Natural killer cell treated with Interleukin-12 subunit alpha and Interleukin-12 subunit beta and Interleukin-15 and Interleukin-18, amount 100 ng/mL, for 72 hours (primary cell): ENCODE measurements around the gene DNAH9. TPM values are rescaled to one million over a fixed set of nuclear protein-coding genes. Genes with fewer than 3 reads are reported as not detected.

Source experiments
- ATAC-seq, 2 donors: fragments of 150-1000 bp; cut with Tn5 transposase in 1 of 2; sonication (Bioruptor Pico), chemical (Tn5 transposase) in 1 of 2; 2 replicates each; pipeline ENCODE4 v1.10.0; 2021
- DNase-seq: peaks from one replicate; pipeline ENCODE4 v3.0.0; 2022; ENCODE audit warnings: low spot score
- H3K27ac Mint-ChIP-seq, 2 donors: 1 replicate in 1 of 2; 2 replicates in 1 of 2; pipeline ENCODE4 v1.8.0; 2022; ENCODE audit warnings: mixed read lengths in 2 of 2, mild to moderate bottlenecking in 1 of 2, moderate library complexity in 1 of 2
- H3K27me3 Mint-ChIP-seq, 2 donors: 1 replicate in 1 of 2; 2 replicates in 1 of 2; pipeline ENCODE4 v1.8.0; 2022; ENCODE audit warnings: mixed read lengths in 2 of 2
- H3K36me3 Mint-ChIP-seq: one replicate; pipeline ENCODE4 v1.8.0; 2022; ENCODE audit warnings: mixed read lengths
- H3K4me1 Mint-ChIP-seq, 2 donors: 1 replicate in 1 of 2; 2 replicates in 1 of 2; pipeline ENCODE4 v1.8.0; 2022; ENCODE audit warnings: low read depth in 2 of 2, mixed read lengths in 2 of 2, mild to moderate bottlenecking in 1 of 2
- H3K4me3 Mint-ChIP-seq: one replicate; pipeline ENCODE4 v1.8.0; 2022; ENCODE audit warnings: mixed read lengths
- H3K9me3 Mint-ChIP-seq: 2 replicates; pipeline ENCODE4 v1.8.0; 2022; ENCODE audit warnings: mixed read lengths
- total RNA-seq, 2 donors: library from RNA; stranded (reverse); gene quantifications; one replicate each; pipeline ENCODE4 v1.2.3, GENCODE V29; 2022

DNAH9 gene, protein sequence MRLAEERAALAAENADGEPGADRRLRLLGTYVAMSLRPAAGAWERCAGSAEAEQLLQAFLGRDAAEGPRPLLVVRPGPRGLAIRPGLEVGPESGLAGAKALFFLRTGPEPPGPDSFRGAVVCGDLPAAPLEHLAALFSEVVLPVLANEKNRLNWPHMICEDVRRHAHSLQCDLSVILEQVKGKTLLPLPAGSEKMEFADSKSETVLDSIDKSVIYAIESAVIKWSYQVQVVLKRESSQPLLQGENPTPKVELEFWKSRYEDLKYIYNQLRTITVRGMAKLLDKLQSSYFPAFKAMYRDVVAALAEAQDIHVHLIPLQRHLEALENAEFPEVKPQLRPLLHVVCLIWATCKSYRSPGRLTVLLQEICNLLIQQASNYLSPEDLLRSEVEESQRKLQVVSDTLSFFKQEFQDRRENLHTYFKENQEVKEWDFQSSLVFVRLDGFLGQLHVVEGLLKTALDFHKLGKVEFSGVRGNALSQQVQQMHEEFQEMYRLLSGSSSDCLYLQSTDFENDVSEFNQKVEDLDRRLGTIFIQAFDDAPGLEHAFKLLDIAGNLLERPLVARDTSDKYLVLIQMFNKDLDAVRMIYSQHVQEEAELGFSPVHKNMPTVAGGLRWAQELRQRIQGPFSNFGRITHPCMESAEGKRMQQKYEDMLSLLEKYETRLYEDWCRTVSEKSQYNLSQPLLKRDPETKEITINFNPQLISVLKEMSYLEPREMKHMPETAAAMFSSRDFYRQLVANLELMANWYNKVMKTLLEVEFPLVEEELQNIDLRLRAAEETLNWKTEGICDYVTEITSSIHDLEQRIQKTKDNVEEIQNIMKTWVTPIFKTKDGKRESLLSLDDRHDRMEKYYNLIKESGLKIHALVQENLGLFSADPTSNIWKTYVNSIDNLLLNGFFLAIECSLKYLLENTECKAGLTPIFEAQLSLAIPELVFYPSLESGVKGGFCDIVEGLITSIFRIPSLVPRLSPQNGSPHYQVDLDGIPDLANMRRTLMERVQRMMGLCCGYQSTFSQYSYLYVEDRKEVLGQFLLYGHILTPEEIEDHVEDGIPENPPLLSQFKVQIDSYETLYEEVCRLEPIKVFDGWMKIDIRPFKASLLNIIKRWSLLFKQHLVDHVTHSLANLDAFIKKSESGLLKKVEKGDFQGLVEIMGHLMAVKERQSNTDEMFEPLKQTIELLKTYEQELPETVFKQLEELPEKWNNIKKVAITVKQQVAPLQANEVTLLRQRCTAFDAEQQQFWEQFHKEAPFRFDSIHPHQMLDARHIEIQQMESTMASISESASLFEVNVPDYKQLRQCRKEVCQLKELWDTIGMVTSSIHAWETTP (N-terminal part only)
- total RNA-seq, result not detected

DNA sequence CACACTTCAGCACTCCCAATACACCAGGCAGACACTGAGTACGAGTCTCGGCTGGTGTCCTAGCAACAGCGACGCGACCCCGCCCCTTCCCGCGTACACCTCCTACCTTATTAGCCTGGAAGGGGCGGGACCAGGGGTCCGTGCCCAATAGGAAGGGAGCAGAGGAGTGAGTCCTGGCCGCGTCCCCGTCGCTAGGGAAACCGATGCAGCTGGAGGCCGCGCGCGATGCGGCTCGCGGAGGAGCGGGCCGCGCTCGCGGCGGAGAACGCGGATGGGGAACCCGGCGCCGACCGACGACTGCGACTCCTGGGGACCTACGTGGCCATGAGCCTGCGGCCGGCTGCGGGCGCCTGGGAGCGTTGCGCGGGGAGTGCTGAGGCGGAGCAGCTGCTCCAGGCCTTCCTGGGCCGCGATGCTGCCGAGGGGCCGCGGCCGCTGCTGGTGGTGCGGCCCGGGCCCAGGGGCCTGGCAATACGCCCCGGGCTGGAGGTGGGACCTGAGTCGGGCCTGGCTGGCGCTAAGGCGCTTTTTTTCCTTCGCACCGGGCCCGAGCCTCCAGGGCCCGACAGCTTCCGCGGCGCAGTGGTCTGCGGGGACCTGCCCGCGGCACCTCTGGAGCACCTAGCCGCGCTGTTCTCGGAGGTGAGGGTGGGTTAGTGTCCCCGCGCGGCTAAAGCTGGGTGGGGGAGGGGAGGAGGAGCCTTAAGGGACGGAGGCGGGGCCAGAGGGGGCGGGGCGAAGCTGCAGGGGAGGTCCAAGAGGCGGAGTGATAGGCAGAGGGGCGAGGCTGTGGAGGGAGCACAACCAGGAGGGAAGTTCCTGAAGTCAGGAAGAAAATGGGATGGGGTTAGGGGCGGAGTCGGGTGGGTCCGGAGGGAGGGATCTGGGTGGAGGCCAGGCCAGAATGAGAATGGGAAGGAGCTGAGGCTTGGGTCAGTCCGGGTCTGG, at the start of gene DNAH9:
Gene DNAH9 (plus strand): TSS at position 197 of the 948 bp plus-strand sequence. CDS start 29 bp downstream, at position 226.
- ATAC-seq, result peak in 1 of 2 donors; percentile 43
- no peak for DNase-seq

DNA sequence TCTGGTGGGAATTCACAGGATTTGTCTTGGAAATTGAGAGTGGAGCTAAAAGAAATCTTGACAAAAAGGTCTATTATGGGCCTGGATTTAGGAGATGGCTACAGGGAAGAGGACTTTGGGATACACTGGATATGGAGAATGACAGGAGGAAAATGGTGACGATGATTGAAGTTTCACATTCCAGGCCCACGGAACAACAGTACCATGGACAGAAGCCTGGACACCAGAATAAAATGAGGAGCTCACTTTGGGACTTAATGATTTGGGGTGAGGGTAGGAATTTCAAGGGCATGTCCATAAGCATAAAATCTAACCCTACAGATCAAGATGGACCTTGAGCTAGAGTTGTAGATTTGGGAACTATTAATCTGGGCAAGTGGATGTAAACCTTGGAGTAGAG, 47.8 kb upstream of the DNAH9 start:
- no peaks in the 10 kb centered on the region for H3K36me3 Mint-ChIP-seq
- no peak overlapping the region for H3K4me3 Mint-ChIP-seq
- H3K27me3 Mint-ChIP-seq, result no peaks in the 10 kb centered on the region
- no peaks in the 10 kb centered on the region for H3K4me1 Mint-ChIP-seq
- ATAC-seq (no peak), DNase-seq (no peak)
- H3K9me3 Mint-ChIP-seq, result peaks cover 25% of the 10 kb centered on the region
- no peak overlapping the region for H3K27ac Mint-ChIP-seq

More for the DNA sequence above, at the start of gene DNAH9:
- H3K27ac Mint-ChIP-seq, result no peak within 1 kb of the TSS
- H3K4me3 Mint-ChIP-seq, result no peak within 1 kb of the TSS
- peaks cover 6% of the 10 kb centered on the region for H3K9me3 Mint-ChIP-seq
- no peaks in the 10 kb centered on the region for H3K4me1 Mint-ChIP-seq
- no peaks in the 10 kb centered on the region for H3K36me3 Mint-ChIP-seq
- peaks cover 7 to 16% of the 10 kb centered on the region in 2 donors for H3K27me3 Mint-ChIP-seq

DNA sequence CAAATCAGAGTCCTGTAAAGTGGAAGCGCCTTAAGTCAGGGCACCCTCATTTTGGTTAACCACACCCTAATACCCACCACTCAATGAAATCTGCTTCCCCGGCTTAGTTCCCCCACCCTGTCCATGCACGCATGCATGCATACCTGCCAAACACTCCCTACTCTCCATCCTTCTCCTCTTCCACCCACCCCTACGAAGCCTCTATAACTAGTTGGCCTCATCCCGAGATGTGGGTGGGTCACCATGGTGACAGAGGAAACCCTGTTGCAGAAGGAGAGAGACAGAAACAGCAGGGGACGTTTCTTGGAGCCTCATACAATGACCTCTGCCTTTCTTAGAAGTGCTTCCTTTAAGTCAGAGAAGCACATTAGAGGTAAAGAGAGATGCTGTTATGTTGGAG, 46.8 kb upstream of the DNAH9 start:
- Mint-ChIP-seq H3K9me3 (peaks cover 20% of the 10 kb centered on the region), H3K4me1 (no peaks in the 10 kb centered on the region), H3K4me3 (no peak overlapping the region), H3K36me3 (no peaks in the 10 kb centered on the region), H3K27me3 (no peaks in the 10 kb centered on the region), H3K27ac (no peak overlapping the region)
- no peak for ATAC-seq
- DNase-seq, result no peak

DNA sequence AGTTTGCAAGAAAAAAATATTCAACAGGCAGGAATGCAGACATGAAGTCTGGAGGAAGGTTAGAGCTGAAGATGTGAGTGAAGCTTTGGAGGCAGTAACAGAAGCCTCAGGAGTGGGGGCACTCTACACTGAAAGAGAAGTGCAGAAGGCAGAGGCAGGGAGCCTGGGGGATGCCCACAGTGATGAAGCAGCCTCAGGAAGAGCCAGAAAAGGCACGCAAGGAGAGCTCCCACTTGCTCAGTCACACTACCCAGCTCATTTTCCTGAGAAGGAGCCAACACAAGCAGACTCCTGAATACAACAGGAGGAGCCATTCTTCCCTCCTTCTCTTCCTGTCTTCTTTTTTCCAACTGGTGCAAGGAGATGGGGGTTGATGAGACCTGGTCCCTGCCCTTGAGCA, 45.1 kb upstream of the DNAH9 start:
- Mint-ChIP-seq H3K4me1 (no peaks in the 10 kb centered on the region), H3K27ac (no peak overlapping the region), H3K9me3 (peaks cover 20% of the 10 kb centered on the region), H3K36me3 (no peaks in the 10 kb centered on the region), H3K4me3 (no peak overlapping the region), H3K27me3 (no peaks in the 10 kb centered on the region)
- DNase-seq (no peak), ATAC-seq (no peak)

DNA sequence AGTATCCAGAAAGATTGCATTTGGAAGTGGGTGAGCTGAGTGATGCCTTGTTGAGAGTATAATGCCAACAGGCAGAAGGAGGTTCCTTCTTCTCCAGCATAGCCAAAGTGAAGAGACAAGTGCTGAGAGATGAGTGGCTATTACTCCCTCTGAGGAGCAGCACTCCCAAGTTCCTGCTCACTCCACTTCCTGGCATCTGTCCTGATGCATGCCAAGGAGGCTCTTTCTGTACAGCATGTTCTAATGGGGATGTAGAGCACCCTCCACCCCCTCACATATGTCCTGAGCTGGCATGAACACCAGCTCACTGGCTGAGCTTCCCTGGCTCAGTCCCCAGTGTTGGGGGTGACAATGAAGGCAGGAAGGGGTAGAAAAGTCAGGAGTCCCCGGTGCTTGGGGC, 44.2 kb upstream of the DNAH9 start:
- Mint-ChIP-seq H3K27me3 (no peaks in the 10 kb centered on the region), H3K4me1 (no peaks in the 10 kb centered on the region), H3K27ac (no peak overlapping the region), H3K4me3 (no peak overlapping the region), H3K9me3 (peaks cover 20% of the 10 kb centered on the region), H3K36me3 (no peaks in the 10 kb centered on the region)
- no peak for ATAC-seq
- DNase-seq, result no peak

DNA sequence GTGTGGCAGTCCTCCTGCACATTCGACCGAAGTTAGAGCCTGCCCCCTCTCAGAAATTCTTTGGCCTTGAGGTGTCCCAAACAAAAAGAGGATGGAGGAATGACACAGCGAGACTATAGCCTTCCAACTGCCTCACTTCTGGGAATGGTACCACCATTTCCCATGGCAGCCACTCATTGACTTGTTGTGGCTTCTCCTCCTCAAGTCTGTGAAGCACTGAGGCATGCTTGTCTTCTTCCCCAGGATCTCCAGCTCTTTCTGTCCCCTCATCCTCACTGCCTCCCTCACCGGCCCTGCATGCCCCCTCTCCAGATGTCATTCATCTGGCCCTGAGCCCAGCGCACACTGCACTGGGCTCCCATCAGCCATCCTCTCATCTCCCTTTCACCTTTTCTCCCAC, 43.7 kb upstream of the DNAH9 start:
- Mint-ChIP-seq H3K9me3 (peaks cover 20% of the 10 kb centered on the region), H3K4me3 (no peak overlapping the region)

DNA sequence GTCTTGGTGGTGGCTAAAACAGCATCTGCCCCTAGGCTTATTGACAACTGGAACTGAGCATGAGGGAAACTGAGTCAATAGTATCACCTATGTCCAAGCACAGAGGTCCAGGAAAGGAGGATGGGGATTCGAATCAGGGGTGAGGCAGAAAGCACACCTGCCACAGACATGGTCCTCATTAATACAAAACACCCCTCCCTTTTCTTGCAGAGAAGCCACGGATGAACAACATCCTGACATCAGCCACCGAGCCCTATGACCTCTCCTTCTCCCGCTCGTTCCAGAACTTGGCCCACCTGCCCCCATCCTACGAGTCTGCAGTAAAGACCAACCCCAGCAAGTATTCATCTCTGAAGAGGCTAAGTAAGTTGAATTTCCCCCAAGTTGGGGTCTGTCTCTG, 42.7 kb upstream of the DNAH9 start:
- Mint-ChIP-seq H3K27ac (no peak overlapping the region), H3K27me3 (no peaks in the 10 kb centered on the region), H3K4me1 (no peaks in the 10 kb centered on the region), H3K9me3 (peaks cover 17% of the 10 kb centered on the region), H3K4me3 (no peak overlapping the region), H3K36me3 (no peaks in the 10 kb centered on the region)
- DNase-seq, result no peak
- no peak for ATAC-seq

More for the DNA sequence above, 43.7 kb upstream of the DNAH9 start:
- Mint-ChIP-seq H3K27me3 (no peaks in the 10 kb centered on the region), H3K36me3 (no peaks in the 10 kb centered on the region), H3K27ac (no peak overlapping the region), H3K4me1 (no peaks in the 10 kb centered on the region)
- ATAC-seq (no peak), DNase-seq (no peak)

DNA sequence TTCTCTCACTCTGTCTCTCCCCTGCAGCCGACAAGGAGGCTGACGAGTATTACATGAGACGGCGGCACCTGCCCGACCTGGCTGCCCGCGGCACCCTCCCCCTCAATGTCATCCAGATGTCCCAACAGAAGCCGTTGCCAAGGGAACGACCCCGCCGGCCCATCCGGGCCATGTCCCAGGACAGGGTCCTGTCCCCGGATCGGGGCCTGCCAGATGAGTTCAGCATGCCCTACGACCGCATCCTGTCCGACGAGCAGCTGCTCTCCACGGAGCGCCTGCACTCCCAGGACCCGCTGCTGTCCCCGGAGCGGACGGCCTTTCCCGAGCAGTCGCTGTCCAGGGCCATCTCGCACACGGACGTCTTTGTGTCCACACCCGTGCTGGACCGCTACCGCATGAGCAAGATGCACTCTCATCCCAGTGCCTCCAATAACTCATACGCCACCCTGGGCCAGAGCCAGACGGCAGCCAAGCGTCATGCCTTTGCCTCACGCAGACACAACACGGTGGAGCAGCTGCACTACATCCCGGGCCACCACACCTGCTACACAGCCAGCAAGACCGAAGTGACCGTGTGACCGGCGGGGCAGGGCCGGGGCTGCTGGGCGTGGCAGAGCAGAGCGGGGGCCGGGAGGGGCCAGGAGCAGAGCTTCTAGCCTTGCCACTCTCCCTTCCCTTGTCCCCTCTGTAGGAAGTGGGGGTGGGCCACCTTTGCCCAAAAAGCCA, 40.4 kb upstream of the DNAH9 start:
- Mint-ChIP-seq H3K9me3 (peaks cover 10% of the 10 kb centered on the region), H3K27me3 (no peaks in the 10 kb centered on the region), H3K27ac (no peak overlapping the region), H3K4me3 (no peak overlapping the region), H3K4me1 (no peaks in the 10 kb centered on the region), H3K36me3 (no peaks in the 10 kb centered on the region)
- no peak for ATAC-seq
- no peak for DNase-seq

DNA sequence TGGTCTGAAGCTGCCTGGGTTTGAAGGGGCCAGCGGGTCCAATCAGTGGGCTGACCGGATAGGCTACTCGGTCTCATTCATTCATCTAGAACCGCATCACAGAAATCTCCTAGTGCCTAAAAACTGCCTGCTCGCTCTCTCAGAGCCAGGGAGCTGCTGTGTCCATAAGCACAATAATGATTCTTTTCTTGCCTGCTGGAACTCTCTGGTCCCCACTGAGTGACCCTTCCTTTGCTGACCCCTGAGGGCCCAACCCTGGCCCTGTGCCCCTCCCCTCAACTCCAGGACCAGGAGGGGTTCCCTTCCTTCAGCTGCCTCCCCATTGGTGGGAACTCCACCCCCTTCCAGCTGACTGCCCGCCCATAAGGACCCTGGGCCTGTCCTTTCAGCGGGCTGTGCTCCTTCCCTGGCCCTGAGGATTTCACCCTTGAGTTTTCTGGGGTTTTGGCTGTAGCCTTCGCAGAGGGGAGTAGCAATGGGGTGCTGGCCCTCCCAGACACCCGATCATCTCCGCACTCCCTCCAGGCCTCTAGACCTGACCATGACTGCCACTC, 39.5 kb upstream of the DNAH9 start:
- ATAC-seq (no peak), DNase-seq (no peak)
- Mint-ChIP-seq H3K27ac (no peak overlapping the region), H3K9me3 (peaks cover 5% of the 10 kb centered on the region), H3K36me3 (no peaks in the 10 kb centered on the region), H3K4me1 (no peaks in the 10 kb centered on the region), H3K4me3 (no peak overlapping the region), H3K27me3 (no peaks in the 10 kb centered on the region)

DNA sequence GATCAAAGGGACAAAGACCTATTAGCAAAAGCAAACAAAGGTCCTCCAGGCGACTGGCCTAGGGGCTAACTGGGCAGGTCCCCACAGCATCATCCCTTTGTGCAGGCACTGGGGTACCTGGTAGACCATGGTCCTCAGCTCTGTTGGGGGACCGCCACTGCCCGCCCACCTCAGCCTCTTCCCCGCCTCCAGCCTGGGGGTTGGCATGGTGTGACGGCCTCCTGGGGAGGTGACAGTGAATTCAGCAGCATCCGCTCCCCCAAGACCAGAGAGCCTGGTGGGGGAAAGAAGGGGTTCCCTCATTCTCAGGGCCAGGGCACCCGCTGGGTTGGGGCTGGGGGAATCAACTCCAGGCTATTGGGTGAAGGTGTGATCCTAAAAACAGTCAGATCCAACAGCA, 38.7 kb upstream of the DNAH9 start:
- Mint-ChIP-seq H3K36me3 (no peaks in the 10 kb centered on the region), H3K4me3 (no peak overlapping the region), H3K27ac (no peak overlapping the region), H3K9me3 (peaks cover 4% of the 10 kb centered on the region), H3K27me3 (no peaks in the 10 kb centered on the region), H3K4me1 (no peaks in the 10 kb centered on the region)
- ATAC-seq (no peak), DNase-seq (no peak)

DNA sequence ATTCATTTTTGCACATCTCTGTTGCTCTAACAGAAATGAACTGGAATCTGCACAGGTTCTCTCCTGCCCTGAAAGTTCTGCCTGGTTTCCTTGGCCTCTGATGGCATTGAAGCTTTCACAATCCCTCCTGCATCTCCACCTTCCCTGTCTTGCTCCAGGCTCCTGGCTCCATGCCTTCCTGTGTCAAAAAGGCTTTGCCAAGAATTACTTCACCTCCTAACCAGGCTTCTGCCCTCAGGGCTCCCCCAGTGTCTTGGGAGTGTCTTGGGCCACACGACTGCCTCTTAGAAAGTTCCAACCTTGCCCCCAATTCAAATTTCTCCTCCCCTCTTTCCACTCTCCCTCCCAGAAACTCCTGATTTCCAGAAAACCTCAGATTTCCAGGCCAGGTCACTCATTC, 37.0 kb upstream of the DNAH9 start:
- Mint-ChIP-seq H3K27me3 (no peaks in the 10 kb centered on the region), H3K4me1 (no peaks in the 10 kb centered on the region), H3K27ac (no peak overlapping the region), H3K36me3 (no peaks in the 10 kb centered on the region), H3K4me3 (no peak overlapping the region), H3K9me3 (peaks cover 3% of the 10 kb centered on the region)
- DNase-seq, result no peak
- ATAC-seq, result no peak

DNA sequence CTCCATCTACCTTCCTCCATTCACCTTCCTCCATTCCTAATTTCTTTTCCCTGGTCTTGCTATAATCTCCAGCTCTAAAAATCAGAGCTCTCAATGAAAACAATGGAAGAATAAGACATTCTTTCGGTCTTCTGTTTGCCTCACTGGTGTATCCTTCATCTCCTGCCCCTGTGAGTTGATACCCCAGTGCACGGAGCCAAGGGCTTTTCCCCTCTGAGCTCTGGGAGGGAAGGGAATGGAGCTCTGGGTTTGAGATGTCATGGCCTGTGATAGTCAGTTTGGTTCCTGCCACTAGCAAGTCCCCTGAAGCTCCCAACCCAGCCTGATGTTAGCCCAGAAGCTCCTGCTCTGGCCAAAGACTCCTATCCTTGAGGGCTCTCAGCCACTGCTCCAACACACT, 36.6 kb upstream of the DNAH9 start:
- Mint-ChIP-seq H3K36me3 (no peaks in the 10 kb centered on the region), H3K9me3 (peaks cover 3% of the 10 kb centered on the region), H3K4me3 (no peak overlapping the region), H3K4me1 (no peaks in the 10 kb centered on the region), H3K27me3 (no peaks in the 10 kb centered on the region), H3K27ac (no peak overlapping the region)
- ATAC-seq (no peak), DNase-seq (no peak)
